WTC11 (cell line): ENCODE measurements around the gene SYCE1. TPM values are rescaled to one million over a fixed set of nuclear protein-coding genes. Genes with fewer than 3 reads are reported as not detected.

Experiments
- ATAC-seq: fragments of 200-7000 bp; cut with Tn5 transposase; 2 replicates; pipeline ENCODE4 v1.10.0; 2021; ENCODE audit warnings: mild to moderate bottlenecking, moderate library complexity
- Bru-seq: library from RNA; stranded (reverse); fragments of 400-500 nt; gene quantifications from one replicate; lab custom pipeline; 2021; lab: Mats Ljungman, UMichigan
- CTCF ChIA-PET: fragments of 300-600 bp; sonication (Branson Sonifier 250); formaldehyde crosslinking; loops from one replicate; lab custom pipeline; 2021; ENCODE audit warnings: antibody characterized with exemption; lab: Charles Lee
- POLR2A ChIA-PET: fragments of 350-600 bp; sonication (Branson Sonifier 250); formaldehyde crosslinking; loops from one replicate; lab custom pipeline; 2021; ENCODE audit warnings: antibody characterized with exemption; lab: Charles Lee
- DNase-seq: peaks from one replicate; pipeline ENCODE4 v3.0.0; 2021; ENCODE audit warnings: low spot score
- H3K27ac Mint-ChIP-seq: 2 replicates; pipeline ENCODE4 v1.8.0; 2021; ENCODE audit warnings: mixed read lengths
- H3K27me3 Mint-ChIP-seq: 2 replicates; pipeline ENCODE4 v1.8.0; 2021; ENCODE audit warnings: low read depth, mild to moderate bottlenecking, moderate library complexity, mixed read lengths
- H3K36me3 Mint-ChIP-seq: 2 replicates; pipeline ENCODE4 v1.8.0; 2021; ENCODE audit warnings: mixed read lengths
- H3K4me1 Mint-ChIP-seq: 2 replicates; pipeline ENCODE4 v1.8.0; 2022; ENCODE audit warnings: mixed read lengths
- H3K4me3 Mint-ChIP-seq: 2 replicates; pipeline ENCODE4 v1.8.0; 2021; ENCODE audit warnings: mild to moderate bottlenecking, moderate library complexity, mixed read lengths
- H3K9me3 Mint-ChIP-seq: 2 replicates; pipeline ENCODE4 v1.8.0; 2021; ENCODE audit warnings: mixed read lengths
- AR ChIP-seq: fragments of 250-450 bp; sonication (Bioruptor Pico); IDR thresholded peaks from 2 replicates; pipeline ENCODE4 v1.9.0; 2021; ENCODE audit warnings: mild to moderate bottlenecking
- CREB1 ChIP-seq: sonication (generic); formaldehyde crosslinking; IDR thresholded peaks from 2 replicates; pipeline ENCODE4 v1.8.0; 2023; ENCODE audit warnings: mild to moderate bottlenecking, missing genetic modification reagents
- CTCF ChIP-seq: fragments of 200-600 bp; IDR thresholded peaks from 2 replicates; pipeline ENCODE4 v1.8.0; 2022; ENCODE audit warnings: antibody characterized with exemption
- ETV6 ChIP-seq: sonication (generic); formaldehyde crosslinking; IDR thresholded peaks from 2 replicates; pipeline ENCODE4 v1.8.1; 2022; ENCODE audit warnings: mild to moderate bottlenecking, missing genetic modification reagents
- FOXK1 ChIP-seq: sonication (generic); formaldehyde crosslinking; IDR thresholded peaks from 2 replicates; pipeline ENCODE4 v1.8.0; 2022; ENCODE audit warnings: mild to moderate bottlenecking, moderate library complexity, missing genetic modification reagents
- GRHL2 ChIP-seq: fragments of 250-450 bp; sonication (Bioruptor Pico); IDR thresholded peaks from 2 replicates; pipeline ENCODE4 v1.8.0; 2022; ENCODE audit warnings: mild to moderate bottlenecking, moderate library complexity; ENCODE audit not compliant: insufficient replicate concordance, severe bottlenecking
- HMGA2 ChIP-seq: fragments of 250-450 bp; sonication (Bioruptor Pico); IDR thresholded peaks from 2 replicates; pipeline ENCODE4 v1.4.0; 2021; ENCODE audit warnings: mild to moderate bottlenecking, moderate library complexity
- IRF2 ChIP-seq: sonication (generic); formaldehyde crosslinking; IDR thresholded peaks from 2 replicates; pipeline ENCODE4 v1.8.0; 2022; ENCODE audit warnings: low read depth, missing genetic modification reagents, borderline replicate concordance
- JUN ChIP-seq: sonication (generic); formaldehyde crosslinking; IDR thresholded peaks from 2 replicates; pipeline ENCODE4 v1.8.0; 2023; ENCODE audit warnings: mild to moderate bottlenecking, missing genetic modification reagents
- MAX ChIP-seq: sonication (generic); formaldehyde crosslinking; IDR thresholded peaks from 2 replicates; pipeline ENCODE4 v1.8.0; 2022; ENCODE audit warnings: mild to moderate bottlenecking, missing genetic modification reagents
- MYBL2 ChIP-seq: sonication (generic); formaldehyde crosslinking; IDR thresholded peaks from 2 replicates; pipeline ENCODE4 v1.8.1; 2023; ENCODE audit warnings: mild to moderate bottlenecking, moderate library complexity, missing genetic modification reagents
- NR1H2 ChIP-seq: sonication (generic); formaldehyde crosslinking; IDR thresholded peaks from 2 replicates; pipeline ENCODE4 v1.9.0; 2021; ENCODE audit warnings: mild to moderate bottlenecking, moderate library complexity, missing genetic modification reagents
- NR3C1 ChIP-seq: sonication (generic); formaldehyde crosslinking; conservative IDR thresholded peaks from 2 replicates; pipeline ENCODE4 v1.8.1; 2023; ENCODE audit warnings: low read depth, mild to moderate bottlenecking, missing genetic modification reagents
- RELA ChIP-seq: sonication (generic); formaldehyde crosslinking; IDR thresholded peaks from 2 replicates; pipeline ENCODE4 v1.8.1; 2022; ENCODE audit warnings: missing genetic modification reagents, mild to moderate bottlenecking, borderline replicate concordance
- RORB ChIP-seq: fragments of 250-450 bp; sonication (Bioruptor Pico); IDR thresholded peaks from 2 replicates; pipeline ENCODE4 v1.9.0; 2021; ENCODE audit warnings: mild to moderate bottlenecking
- SMAD4 ChIP-seq: sonication (generic); formaldehyde crosslinking; IDR thresholded peaks from 2 replicates; pipeline ENCODE4 v1.8.0; 2022; ENCODE audit warnings: mild to moderate bottlenecking, missing genetic modification reagents
- STAT6 ChIP-seq: sonication (generic); formaldehyde crosslinking; conservative IDR thresholded peaks from 2 replicates; pipeline ENCODE4 v1.8.1; 2023; ENCODE audit warnings: mild to moderate bottlenecking, low read depth, missing genetic modification reagents, moderate library complexity
- TEAD1 ChIP-seq: sonication (generic); formaldehyde crosslinking; IDR thresholded peaks from 2 replicates; pipeline ENCODE4 v1.8.0; 2022; ENCODE audit warnings: mild to moderate bottlenecking, missing genetic modification reagents
- TP53 ChIP-seq: sonication (generic); formaldehyde crosslinking; IDR thresholded peaks from 2 replicates; pipeline ENCODE4 v1.8.1; 2023; ENCODE audit warnings: mild to moderate bottlenecking, missing genetic modification reagents
- USF2 ChIP-seq: sonication (generic); formaldehyde crosslinking; IDR thresholded peaks from 2 replicates; pipeline ENCODE4 v1.8.1; 2023; ENCODE audit warnings: mild to moderate bottlenecking, missing genetic modification reagents, moderate library complexity
- ZNF121 ChIP-seq: sonication (generic); formaldehyde crosslinking; IDR thresholded peaks from 2 replicates; pipeline ENCODE4 v1.8.0; 2023; ENCODE audit warnings: missing genetic modification reagents
- ZNF232 ChIP-seq: sonication (generic); formaldehyde crosslinking; IDR thresholded peaks from 2 replicates; pipeline ENCODE4 v1.8.0; 2022; ENCODE audit warnings: mild to moderate bottlenecking, missing genetic modification reagents
- ZNF263 ChIP-seq: sonication (generic); formaldehyde crosslinking; IDR thresholded peaks from 2 replicates; pipeline ENCODE4 v1.8.1; 2022; ENCODE audit warnings: low read depth, mild to moderate bottlenecking, moderate library complexity, missing genetic modification reagents
- ZNF317 ChIP-seq: sonication (generic); formaldehyde crosslinking; IDR thresholded peaks from 2 replicates; pipeline ENCODE4 v1.8.1; 2023; ENCODE audit warnings: low read depth, mild to moderate bottlenecking, moderate library complexity, missing genetic modification reagents, borderline replicate concordance
- ZNF423 ChIP-seq: fragments of 250-450 bp; sonication (Bioruptor Pico); IDR thresholded peaks from 2 replicates; pipeline ENCODE4 v2.1.2; 2022; ENCODE audit warnings: mild to moderate bottlenecking, moderate library complexity
- ZNF671 ChIP-seq: fragments of 250-450 bp; sonication (Bioruptor Pico); IDR thresholded peaks from 2 replicates; pipeline ENCODE4 v1.8.0; 2021; ENCODE audit warnings: mild to moderate bottlenecking
- long read RNA-seq, 3 experiments: library from RNA in 1 of 3; library from capped mRNA in 1 of 3; library from polyadenylated mRNA in 1 of 3; unstranded in 2 of 3; stranded (forward) in 1 of 3; transcript quantifications; one replicate each; pipeline ENCODE4 v2.0.0, GENCODE V29; 2021
- total RNA-seq: library from RNA; stranded (reverse); gene quantifications from 3 replicates; pipeline ENCODE4 v1.2.3, GENCODE V29; 2021

SYCE1 gene
- total RNA-seq: not detected in 3 replicates
- Bru-seq, nascent RNA: not detected
- long read RNA-seq, experiment 1: 0 reads
- long read RNA-seq, experiment 2: 0 reads
- long read RNA-seq, experiment 3: 0 reads

GRCh38 chr10:133565441-133566294 is at the start of gene SYCE1:
TSS of gene SYCE1 (minus strand) at chr10:133565583. CDS start at chr10:133565529, 54 bp downstream.
- Mint-ChIP-seq H3K27ac (no peak within 1 kb of the TSS), H3K9me3 (peaks cover 48% of the 10 kb centered on the region), H3K4me3 (no peak within 1 kb of the TSS), H3K27me3 (peaks cover 3% of the 10 kb centered on the region), H3K4me1 (no peaks in the 10 kb centered on the region), H3K36me3 (peaks cover 38% of the 10 kb centered on the region)
- DNase-seq (no peak), ATAC-seq (no peak)
- no peak for TF ChIP-seq RORB (CRISPR knock-in tag)
- no peak for TF ChIP-seq ZNF423 (CRISPR knock-in tag)
- TF ChIP-seq NR1H2: no peak
- TF ChIP-seq CTCF: no peak
- TF ChIP-seq RELA (CRISPR knock-in tag): no peak
- TF ChIP-seq ZNF317: no peak
- TF ChIP-seq FOXK1 (CRISPR knock-in tag): no peak
- no peak for TF ChIP-seq IRF2 (CRISPR knock-in tag)
- no peak for TF ChIP-seq SMAD4 (CRISPR knock-in tag)
- no peak for TF ChIP-seq TEAD1
- no peak for TF ChIP-seq ZNF232 (CRISPR knock-in tag)
- CTCF ChIA-PET: no interaction called here
- POLR2A ChIA-PET: interaction anchor here (0.6 kb wide), 1 partner anchor 177 kb away, joined by 3 read pairs; no protein-coding TSS in a partner anchor

- TF ChIP-seq TP53 (CRISPR knock-in tag) (no peak), ETV6 (CRISPR knock-in tag) (no peak), FOXK1 (CRISPR knock-in tag) (no peak), CREB1 (CRISPR knock-in tag) (no peak), HMGA2 (no peak), AR (CRISPR knock-in tag) (no peak), ZNF423 (CRISPR knock-in tag) (no peak), MAX (CRISPR knock-in tag) (no peak), ZNF671 (no peak), ZNF121 (CRISPR knock-in tag) (no peak), ZNF263 (no peak), JUN (CRISPR knock-in tag) (no peak), STAT6 (CRISPR knock-in tag) (no peak), GRHL2 (no peak), USF2 (CRISPR knock-in tag) (no peak), NR3C1 (CRISPR knock-in tag) (no peak), MYBL2 (CRISPR knock-in tag) (no peak)
- H3K4me1 Mint-ChIP-seq: no peaks in the 10 kb centered on the region
- H3K27ac Mint-ChIP-seq: no peak overlapping the region
- peaks cover 95% of the 10 kb centered on the region for H3K9me3 Mint-ChIP-seq
- H3K27me3 Mint-ChIP-seq: peaks cover 16% of the 10 kb centered on the region
- H3K36me3 Mint-ChIP-seq: peaks cover 85% of the 10 kb centered on the region
- ChIA-PET CTCF (no interaction called here), POLR2A (no interaction called here)
- DNase-seq (no peak), ATAC-seq (no peak)
- no peak overlapping the region for H3K4me3 Mint-ChIP-seq
Measured at GRCh38 chr10:133614830-133615580, 49.6 kb upstream of the SYCE1 start.
